Left ventricle myocardium inferior (tissue), 1 donor: Measurements from ENCODE around the gene PARP1. TPM values are rescaled to one million over a fixed set of nuclear protein-coding genes. Genes with fewer than 3 reads are reported as not detected.

Experiments used
- DNase-seq: peaks from one replicate; pipeline ENCODE4 v3.0.0-alpha.2; 2020
- H3K27ac ChIP-seq: fragments of 200-600 bp; replicated peaks from 2 replicates; pipeline ENCODE4 v1.8.0; 2021
- H3K27me3 ChIP-seq: fragments of 200-600 bp; 2 replicates; pipeline ENCODE4 v1.8.0; 2021; ENCODE audit warnings: low read depth
- H3K36me3 ChIP-seq: fragments of 200-600 bp; 2 replicates; pipeline ENCODE4 v1.8.0; 2021
- H3K4me1 ChIP-seq: fragments of 200-600 bp; 2 replicates; pipeline ENCODE4 v1.8.0; 2021
- H3K4me3 ChIP-seq: fragments of 200-600 bp; 2 replicates; pipeline ENCODE4 v1.8.0; 2021; ENCODE audit warnings: mild to moderate bottlenecking, moderate library complexity
- H3K9me3 ChIP-seq: fragments of 200-600 bp; replicated peaks from 2 replicates; pipeline ENCODE4 v1.8.0; 2021
- CTCF ChIP-seq: fragments of 200-600 bp; IDR thresholded peaks from 2 replicates; pipeline ENCODE4 v1.8.0; 2021; ENCODE audit warnings: antibody characterized with exemption, mild to moderate bottlenecking, borderline replicate concordance
- intact Hi-C: fragments of 100-400 bp; cut with micrococcal nuclease; formaldehyde crosslinking; loops from one replicate; pipeline ENCODE4 v1.11.0; 2022
- total RNA-seq: library from RNA; stranded (reverse); fragmentation: NEBNext Ultra II Directional; extraction: Animal tissue kit (Norgen Biotek cat#: 25700); gene quantifications from one replicate; pipeline ENCODE4 v1.2.1, GENCODE V29; 2021
- donor health status: DM: no; HTN: yes; CAD: no; lungs with severe emphysema.

Gene PARP1
- total RNA-seq, 1 donor from 2014 or later, result 138 TPM

- H3K27me3 ChIP-seq, result no peaks in the 10 kb centered on the region
- H3K4me3 ChIP-seq, result peak overlapping the region; percentile 18
- peaks cover 98% of the 10 kb centered on the region for H3K4me1 ChIP-seq
- H3K36me3 ChIP-seq, result peaks cover 46% of the 10 kb centered on the region
- no peak for DNase-seq
- intact Hi-C loops, result no loop called here
- no peaks in the 10 kb centered on the region for H3K9me3 ChIP-seq
- peak overlapping the region; percentile 83 for H3K27ac ChIP-seq
- TF ChIP-seq CTCF, result no peak
Measured at GRCh38 chr1:226400519-226401354, 7.2 kb downstream of the PARP1 start.

- Histone ChIP-seq H3K9me3 (no peaks in the 10 kb centered on the region), H3K27ac (peak overlapping the region; percentile 83), H3K27me3 (no peaks in the 10 kb centered on the region), H3K36me3 (peaks cover 55% of the 10 kb centered on the region), H3K4me3 (no peak overlapping the region), H3K4me1 (peaks cover 83% of the 10 kb centered on the region)
- no peak for TF ChIP-seq CTCF
- no peak for DNase-seq
- intact Hi-C loops, result no loop called here
Measured at GRCh38 chr1:226397955-226398636, 9.8 kb downstream of the PARP1 start.

- DNase-seq, result no peak
- peaks cover 55% of the 10 kb centered on the region for H3K36me3 ChIP-seq
- no peak for TF ChIP-seq CTCF
- H3K9me3 ChIP-seq, result no peaks in the 10 kb centered on the region
- peaks cover 75% of the 10 kb centered on the region for H3K4me1 ChIP-seq
- no peak overlapping the region for H3K4me3 ChIP-seq
- H3K27me3 ChIP-seq, result no peaks in the 10 kb centered on the region
- H3K27ac ChIP-seq, result peak overlapping the region; percentile 83
- intact Hi-C loops, result no loop called here
Measured at GRCh38 chr1:226397011-226397926, 10.6 kb downstream of the PARP1 start.

GRCh38 chr1:226395753-226396152 lies 12.1 kb downstream of the PARP1 start:
- TF ChIP-seq CTCF, result no peak
- Histone ChIP-seq H3K4me1 (peaks cover 60% of the 10 kb centered on the region), H3K9me3 (no peaks in the 10 kb centered on the region), H3K36me3 (peaks cover 54% of the 10 kb centered on the region), H3K27ac (peak overlapping the region; percentile 35), H3K4me3 (no peak overlapping the region), H3K27me3 (no peaks in the 10 kb centered on the region)
- DNase-seq, result no peak
- intact Hi-C loops, result no loop called here

GRCh38 chr1:226394462-226394861 lies 13.4 kb downstream of the PARP1 start:
- DNase-seq, result no peak
- Histone ChIP-seq H3K4me3 (no peak overlapping the region), H3K9me3 (no peaks in the 10 kb centered on the region), H3K36me3 (peaks cover 54% of the 10 kb centered on the region), H3K27ac (no peak overlapping the region), H3K4me1 (peaks cover 47% of the 10 kb centered on the region), H3K27me3 (no peaks in the 10 kb centered on the region)
- intact Hi-C loops, result no loop called here
- no peak for TF ChIP-seq CTCF
